Measurements from ENCODE around the gene LMX1A. TPM values are rescaled to one million over a fixed set of nuclear protein-coding genes. Genes with fewer than 3 reads are reported as not detected.

The LMX1A gene
- total RNA-seq, 2 donors from 2014 or later, result 0.28 TPM; not detected in 1

DNA sequence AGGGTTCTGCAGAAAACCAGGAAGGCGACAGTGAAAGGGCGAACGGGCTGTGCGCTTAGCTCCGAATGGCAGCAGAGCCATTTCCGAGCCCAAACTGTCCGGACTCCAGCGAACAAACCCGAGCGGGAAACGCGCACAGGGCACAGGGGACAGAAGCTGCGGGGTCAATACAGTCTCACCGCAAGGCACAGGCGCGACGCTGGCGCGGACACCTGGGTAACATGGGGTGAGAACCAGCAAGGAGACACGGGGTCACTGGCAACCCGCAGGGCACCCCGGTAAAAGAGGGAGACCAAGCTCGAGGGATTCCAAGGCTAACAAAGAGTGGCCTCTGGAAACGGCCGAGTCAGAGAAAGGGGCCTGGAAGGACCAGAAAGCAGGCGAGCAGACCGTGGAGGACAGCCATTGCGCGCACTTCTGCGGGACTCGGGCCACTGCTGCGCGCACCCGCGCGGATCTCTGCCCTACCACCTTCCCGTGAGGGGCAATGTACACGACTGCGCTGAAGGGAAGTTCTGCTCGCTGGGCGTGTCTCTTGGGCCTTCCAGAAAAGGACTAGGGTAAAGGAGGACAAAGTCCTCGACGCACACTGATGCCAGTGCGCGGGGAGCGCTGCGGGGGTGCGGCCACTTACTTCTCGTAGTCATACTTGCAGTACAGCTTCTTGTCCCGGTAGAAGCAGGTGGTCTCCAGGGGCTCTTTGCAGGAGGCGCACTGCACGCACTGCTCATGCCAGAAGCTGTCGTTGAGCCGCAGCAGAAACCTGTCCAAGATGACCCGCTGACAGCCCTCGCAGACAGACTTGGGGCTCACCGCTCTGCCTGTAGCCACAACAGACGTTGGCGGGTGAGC is 3.8 kb downstream of the LMX1A start:
- no peak for DNase-seq (ENCODE audit: low spot score)
- Histone ChIP-seq H3K4me1 (replicated peaks) (no peaks in the 10 kb centered on the region), H3K27me3 (replicated peaks; ENCODE audit: insufficient read depth) (peaks cover 51% of the 10 kb centered on the region), H3K36me3 (no peaks in the 10 kb centered on the region), H3K4me3 (no peak overlapping the region), H3K9me3 (no peaks in the 10 kb centered on the region), H3K27ac (no peak overlapping the region)
- WGBS, result 8% methylated on average over 59 of the region's 59 CpGs
- intact Hi-C loops (cut with DNase I), result no loop called here
- TF ChIP-seq POLR2A (IDR thresholded peaks at IDR 0.05) (no peak), CTCF (IDR thresholded peaks at IDR 0.05) (no peak), POLR2AphosphoS5 (IDR thresholded peaks at IDR 0.05) (no peak)

GRCh38 chr1:165351863-165352441 is 4.6 kb downstream of the LMX1A start:
- Histone ChIP-seq H3K27ac (no peak overlapping the region), H3K4me1 (replicated peaks) (no peaks in the 10 kb centered on the region), H3K36me3 (no peaks in the 10 kb centered on the region), H3K9me3 (no peaks in the 10 kb centered on the region), H3K4me3 (no peak overlapping the region), H3K27me3 (replicated peaks; ENCODE audit: insufficient read depth) (peaks cover 51% of the 10 kb centered on the region)
- TF ChIP-seq POLR2A (IDR thresholded peaks at IDR 0.05) (no peak), CTCF (IDR thresholded peaks at IDR 0.05) (no peak), POLR2AphosphoS5 (IDR thresholded peaks at IDR 0.05) (no peak)
- 13% methylated on average over 20 of the region's 20 CpGs for WGBS
- intact Hi-C loops (cut with DNase I), result no loop called here
- no peak for DNase-seq (ENCODE audit: low spot score)

GRCh38 chr1:165350840-165351239 is 5.7 kb downstream of the LMX1A start:
- no peaks in the 10 kb centered on the region for H3K4me1 ChIP-seq (replicated peaks)
- no peak overlapping the region for H3K27ac ChIP-seq
- no peak for TF ChIP-seq POLR2A (IDR thresholded peaks at IDR 0.05)
- no peak for TF ChIP-seq POLR2AphosphoS5 (IDR thresholded peaks at IDR 0.05)
- no peak for TF ChIP-seq CTCF (IDR thresholded peaks at IDR 0.05)
- H3K9me3 ChIP-seq, result no peaks in the 10 kb centered on the region
- H3K27me3 ChIP-seq (replicated peaks; ENCODE audit: insufficient read depth), result peaks cover 48% of the 10 kb centered on the region
- 27% methylated on average over 3 of the region's 3 CpGs for WGBS
- DNase-seq (ENCODE audit: low spot score), result no peak
- no peaks in the 10 kb centered on the region for H3K36me3 ChIP-seq
- intact Hi-C loops (cut with DNase I), result no loop called here
- no peak overlapping the region for H3K4me3 ChIP-seq

DNA sequence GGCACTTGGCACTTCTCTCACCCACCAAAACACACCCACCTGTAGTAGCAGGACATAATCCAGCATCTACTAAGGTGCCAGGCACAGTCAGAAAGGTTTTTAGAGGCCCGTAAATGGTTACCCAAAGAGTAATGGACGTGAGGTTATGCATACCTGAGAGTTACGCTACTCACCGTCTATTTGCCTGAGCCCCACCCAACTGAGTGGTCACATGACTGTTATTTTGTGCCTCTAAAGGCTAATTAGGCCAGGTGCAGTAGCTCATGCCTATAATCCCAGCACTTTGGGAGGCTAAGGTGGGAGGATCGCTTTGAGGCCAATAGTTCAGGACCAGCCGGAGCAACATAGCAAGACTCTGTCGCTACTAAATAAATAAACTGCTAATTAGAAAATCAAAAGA is 11.0 kb downstream of the LMX1A start:
- DNase-seq (ENCODE audit: low spot score), result no peak
- 51% methylated on average over 7 of the region's 7 CpGs for WGBS
- intact Hi-C loops (cut with DNase I), result no loop called here
- H3K27me3 ChIP-seq (replicated peaks; ENCODE audit: insufficient read depth), result peaks cover 7% of the 10 kb centered on the region
- TF ChIP-seq CTCF (IDR thresholded peaks at IDR 0.05) (no peak), POLR2AphosphoS5 (IDR thresholded peaks at IDR 0.05) (no peak), POLR2A (IDR thresholded peaks at IDR 0.05) (no peak)
- H3K4me3 ChIP-seq, result no peak overlapping the region
- H3K9me3 ChIP-seq, result no peaks in the 10 kb centered on the region
- H3K36me3 ChIP-seq, result no peaks in the 10 kb centered on the region
- no peak overlapping the region for H3K27ac ChIP-seq
- H3K4me1 ChIP-seq (replicated peaks), result no peaks in the 10 kb centered on the region

- peaks cover 5% of the 10 kb centered on the region for H3K27me3 ChIP-seq (replicated peaks; ENCODE audit: insufficient read depth)
- WGBS, result 23% methylated on average over 3 of the region's 3 CpGs
These were observed 11.8 kb downstream of the LMX1A start for GRCh38 chr1:165344736-165345135.

More at GRCh38 chr1:165344736-165345135, 11.8 kb downstream of the LMX1A start:
- H3K4me3 ChIP-seq, result no peak overlapping the region
- intact Hi-C loops (cut with DNase I), result no loop called here
- no peaks in the 10 kb centered on the region for H3K9me3 ChIP-seq
- H3K27ac ChIP-seq, result no peak overlapping the region
- TF ChIP-seq CTCF (IDR thresholded peaks at IDR 0.05), result no peak
- H3K4me1 ChIP-seq (replicated peaks), result no peaks in the 10 kb centered on the region
- H3K36me3 ChIP-seq, result no peaks in the 10 kb centered on the region
- no peak for DNase-seq (ENCODE audit: low spot score)

All from prostate gland (tissue), 2 donors.